WI38 (cell line): ENCODE data around the gene PIK3R3.

ENCODE experiments used
- H3K4me3 ChIP-seq: 2 replicates; pipeline ENCODE4 v1.5.1; 2011; ENCODE audit warnings: low read depth, mild to moderate bottlenecking, control low read depth, low read length
- CTCF ChIP-seq: IDR thresholded peaks from 2 replicates; pipeline ENCODE4 v1.5.1; 2012; ENCODE audit warnings: low read depth, mild to moderate bottlenecking, control low read depth, low read length

Gene PIK3R3

GRCh38 chr1:46118856-46119255, 13.6 kb downstream of the PIK3R3 start:
- no peak overlapping the region for H3K4me3 ChIP-seq
- no peak for TF ChIP-seq CTCF

GRCh38 chr1:46117810-46118494, 14.5 kb downstream of the PIK3R3 start:
- no peak overlapping the region for H3K4me3 ChIP-seq

GRCh38 chr1:46114925-46115603, 17.4 kb downstream of the PIK3R3 start:
- no peak overlapping the region for H3K4me3 ChIP-seq
- TF ChIP-seq CTCF, result no peak

More at GRCh38 chr1:46117810-46118494, 14.5 kb downstream of the PIK3R3 start:
- no peak for TF ChIP-seq CTCF

GRCh38 chr1:46113948-46114347, 18.5 kb downstream of the PIK3R3 start:
- H3K4me3 ChIP-seq, result no peak overlapping the region
- TF ChIP-seq CTCF, result no peak

GRCh38 chr1:46112108-46112507, 20.3 kb downstream of the PIK3R3 start:
- no peak for TF ChIP-seq CTCF
- H3K4me3 ChIP-seq, result no peak overlapping the region

- no peak overlapping the region for H3K4me3 ChIP-seq
- no peak for TF ChIP-seq CTCF
Observed at GRCh38 chr1:46110521-46110920, 21.9 kb downstream of the PIK3R3 start.

- TF ChIP-seq CTCF, result no peak
- H3K4me3 ChIP-seq, result no peak overlapping the region
Observed at GRCh38 chr1:46102769-46103476, 29.5 kb downstream of the PIK3R3 start.
